ENCODE results near the gene KIF1B.

- TF ChIP-seq CTCF (IDR thresholded peaks at IDR 0.05) (no peak), POLR2A (IDR thresholded peaks at IDR 0.05) (no peak)
Measured at GRCh38 chr1:10278880-10279279, 68.5 kb downstream of the KIF1B start.
